ENCODE measurements around the gene GAPDH. TPM values are rescaled to one million over a fixed set of nuclear protein-coding genes. Genes with fewer than 3 reads are reported as not detected.
"Not testable (repeated sequence)": the region's sequence is repeated elsewhere in the genome, so short reads cannot be mapped to it uniquely, and the experiment has no call there.

GAPDH gene
- total RNA-seq = 1,754 and 1,775 TPM in 2 replicates
- long read RNA-seq, transcript GAPDH-201 (9 exons, 1,875 nt) = major isoform, 4,262 of 4,445 reads
- long read RNA-seq, transcript GAPDH-204 (8 exons, 1,256 nt) = minor isoform, 44 of 4,445 reads
- long read RNA-seq, partial matches to known transcripts = 109 of 4,445 reads
- long read RNA-seq, other reads (novel, unspliced or antisense) = 27 of 4,445 reads

DNA sequence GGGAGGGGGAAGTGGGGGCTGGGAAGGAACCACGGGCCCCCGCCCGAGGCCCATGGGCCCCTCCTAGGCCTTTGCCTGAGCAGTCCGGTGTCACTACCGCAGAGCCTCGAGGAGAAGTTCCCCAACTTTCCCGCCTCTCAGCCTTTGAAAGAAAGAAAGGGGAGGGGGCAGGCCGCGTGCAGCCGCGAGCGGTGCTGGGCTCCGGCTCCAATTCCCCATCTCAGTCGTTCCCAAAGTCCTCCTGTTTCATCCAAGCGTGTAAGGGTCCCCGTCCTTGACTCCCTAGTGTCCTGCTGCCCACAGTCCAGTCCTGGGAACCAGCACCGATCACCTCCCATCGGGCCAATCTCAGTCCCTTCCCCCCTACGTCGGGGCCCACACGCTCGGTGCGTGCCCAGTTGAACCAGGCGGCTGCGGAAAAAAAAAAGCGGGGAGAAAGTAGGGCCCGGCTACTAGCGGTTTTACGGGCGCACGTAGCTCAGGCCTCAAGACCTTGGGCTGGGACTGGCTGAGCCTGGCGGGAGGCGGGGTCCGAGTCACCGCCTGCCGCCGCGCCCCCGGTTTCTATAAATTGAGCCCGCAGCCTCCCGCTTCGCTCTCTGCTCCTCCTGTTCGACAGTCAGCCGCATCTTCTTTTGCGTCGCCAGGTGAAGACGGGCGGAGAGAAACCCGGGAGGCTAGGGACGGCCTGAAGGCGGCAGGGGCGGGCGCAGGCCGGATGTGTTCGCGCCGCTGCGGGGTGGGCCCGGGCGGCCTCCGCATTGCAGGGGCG, at the start of gene GAPDH:
TSS of gene GAPDH (plus strand) at position 595 of the 772 bp plus-strand sequence. CDS start 316 bp downstream, outside the sequence.
- Mint-ChIP-seq H3K9me3 (ENCODE audit: unreplicated experiment) (no peaks in the 10 kb centered on the region), H3K27ac (ENCODE audit: unreplicated experiment) (peak within 1 kb of the TSS; percentile 97), H3K36me3 (ENCODE audit: unreplicated experiment) (peaks cover 24% of the 10 kb centered on the region), H3K4me1 (ENCODE audit: unreplicated experiment) (peaks cover 47% of the 10 kb centered on the region), H3K27me3 (ENCODE audit: unreplicated experiment) (no peaks in the 10 kb centered on the region), H3K4me3 (ENCODE audit: unreplicated experiment) (peak within 1 kb of the TSS; percentile 90)
- DNase-seq (ENCODE audit: extremely low spot score, unreplicated experiment) = peak; percentile 97
- TF ChIP-seq CTCF (IDR thresholded peaks at IDR 0.05) = no peak

DNA sequence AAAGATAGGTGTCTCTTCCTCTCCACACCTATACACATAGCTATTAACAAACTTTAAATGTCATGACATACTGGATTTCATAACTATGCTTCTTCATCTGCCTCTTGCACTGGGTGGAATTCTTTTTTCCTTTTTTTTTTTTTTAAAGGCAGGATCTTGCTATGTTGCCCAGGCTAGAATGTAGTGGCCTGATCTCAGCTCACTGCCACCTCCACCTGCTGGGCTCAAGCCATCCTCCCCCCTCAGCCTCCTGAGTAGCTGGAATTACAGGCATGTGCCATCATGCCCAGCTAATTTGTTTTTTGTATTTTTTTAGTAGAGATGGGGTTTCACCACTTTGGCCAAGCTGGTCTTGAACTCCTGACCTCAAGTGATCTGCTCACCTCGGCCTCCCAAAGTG, 46.1 kb upstream of the GAPDH start:
- Mint-ChIP-seq H3K27ac (ENCODE audit: unreplicated experiment) (no peak overlapping the region), H3K4me1 (ENCODE audit: unreplicated experiment) (peaks cover 10% of the 10 kb centered on the region), H3K9me3 (ENCODE audit: unreplicated experiment) (no peaks in the 10 kb centered on the region), H3K27me3 (ENCODE audit: unreplicated experiment) (no peaks in the 10 kb centered on the region), H3K36me3 (ENCODE audit: unreplicated experiment) (no peaks in the 10 kb centered on the region), H3K4me3 (ENCODE audit: unreplicated experiment) (no peak overlapping the region)
- DNase-seq (ENCODE audit: extremely low spot score, unreplicated experiment) = no peak
- no peak for TF ChIP-seq CTCF (IDR thresholded peaks at IDR 0.05)

GRCh38 chr12:6489449-6489848, 44.9 kb upstream of the GAPDH start:
- Mint-ChIP-seq H3K9me3 (ENCODE audit: unreplicated experiment) (no peaks in the 10 kb centered on the region), H3K36me3 (ENCODE audit: unreplicated experiment) (no peaks in the 10 kb centered on the region), H3K4me1 (ENCODE audit: unreplicated experiment) (peaks cover 13% of the 10 kb centered on the region), H3K4me3 (ENCODE audit: unreplicated experiment) (no peak overlapping the region), H3K27me3 (ENCODE audit: unreplicated experiment) (no peaks in the 10 kb centered on the region), H3K27ac (ENCODE audit: unreplicated experiment) (no peak overlapping the region)
- TF ChIP-seq CTCF (IDR thresholded peaks at IDR 0.05) = no peak
- no peak for DNase-seq (ENCODE audit: extremely low spot score, unreplicated experiment)

DNA sequence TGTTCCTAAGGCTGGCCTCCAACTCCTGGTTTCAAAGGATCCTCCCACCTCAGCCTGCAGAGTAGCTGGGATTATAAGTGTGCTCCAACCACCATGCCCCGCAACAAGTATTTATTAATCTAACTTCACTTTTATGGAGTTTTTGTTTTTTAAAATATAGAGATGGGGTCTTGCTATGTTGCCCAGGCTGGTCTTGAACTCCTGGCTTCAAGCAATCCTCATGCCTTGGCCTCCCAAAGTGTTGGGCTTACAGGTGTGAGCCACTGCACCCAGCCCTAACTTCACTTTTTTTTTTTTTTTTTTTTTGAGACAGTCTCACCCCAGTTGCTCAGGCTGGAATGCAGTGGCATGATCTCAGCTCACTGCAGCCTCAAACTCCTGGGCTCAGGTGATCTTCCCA, 43.6 kb upstream of the GAPDH start:
- H3K9me3 Mint-ChIP-seq (ENCODE audit: unreplicated experiment); H3K27me3 Mint-ChIP-seq (ENCODE audit: unreplicated experiment); H3K27ac Mint-ChIP-seq (ENCODE audit: unreplicated experiment); H3K36me3 Mint-ChIP-seq (ENCODE audit: unreplicated experiment); H3K4me3 Mint-ChIP-seq (ENCODE audit: unreplicated experiment); DNase-seq (ENCODE audit: extremely low spot score, unreplicated experiment): not testable (repeated sequence)
- H3K4me1 Mint-ChIP-seq (ENCODE audit: unreplicated experiment) = peaks cover 24% of the 10 kb centered on the region

DNA sequence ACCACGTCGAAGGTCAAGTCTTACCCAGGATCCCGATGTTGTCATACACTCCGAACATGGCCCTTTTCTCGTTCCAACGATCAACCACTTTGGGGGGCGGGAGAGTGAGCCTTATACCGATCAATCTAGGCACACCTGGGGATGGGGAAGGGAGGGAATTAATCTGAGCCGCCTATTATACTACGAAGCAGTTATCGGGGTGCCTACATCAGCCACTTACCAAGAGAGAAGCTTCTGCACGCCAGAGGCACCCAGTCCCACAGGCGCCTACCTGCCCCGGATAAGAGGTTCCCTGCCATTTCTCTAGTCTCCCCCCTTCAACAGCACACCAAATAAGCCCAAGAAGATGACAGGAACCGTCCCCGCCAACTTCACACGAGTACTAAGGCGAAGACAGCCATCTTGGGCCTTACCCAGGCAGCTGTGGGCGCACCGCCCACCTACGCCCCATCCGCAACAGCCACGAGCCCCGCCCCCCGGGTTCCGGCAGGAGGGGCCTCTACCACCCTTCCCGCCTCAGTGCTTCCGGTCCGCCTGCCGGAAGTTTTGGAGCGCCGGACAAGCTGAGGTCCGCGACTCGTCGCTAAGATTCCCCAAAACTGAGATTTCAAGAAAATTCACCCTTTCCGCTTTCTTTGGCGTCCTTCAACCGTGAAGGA, 41.4 kb upstream of the GAPDH start, which contains the start of gene MRPL51:
TSS of gene MRPL51 (minus strand) at position 425 of the 659 bp plus-strand sequence. CDS start at position 299, 126 bp downstream.
- Mint-ChIP-seq H3K36me3 (ENCODE audit: unreplicated experiment) (peaks cover 3% of the 10 kb centered on the region), H3K9me3 (ENCODE audit: unreplicated experiment) (no peaks in the 10 kb centered on the region), H3K27ac (ENCODE audit: unreplicated experiment) (peak within 1 kb of the TSS; percentile 95), H3K27me3 (ENCODE audit: unreplicated experiment) (no peaks in the 10 kb centered on the region), H3K4me1 (ENCODE audit: unreplicated experiment) (peaks cover 24% of the 10 kb centered on the region), H3K4me3 (ENCODE audit: unreplicated experiment) (peak within 1 kb of the TSS; percentile 95)
- TF ChIP-seq CTCF (IDR thresholded peaks at IDR 0.05) = no peak
- DNase-seq (ENCODE audit: extremely low spot score, unreplicated experiment) = peak; percentile 99
